HK-2 (cell line): ENCODE measurements around the gene CFAP46.

Source experiments
- DNase-seq: peaks from one replicate; pipeline ENCODE4 v3.0.0-alpha.2; 2018; ENCODE audit not compliant: unreplicated experiment

Gene CFAP46

DNA sequence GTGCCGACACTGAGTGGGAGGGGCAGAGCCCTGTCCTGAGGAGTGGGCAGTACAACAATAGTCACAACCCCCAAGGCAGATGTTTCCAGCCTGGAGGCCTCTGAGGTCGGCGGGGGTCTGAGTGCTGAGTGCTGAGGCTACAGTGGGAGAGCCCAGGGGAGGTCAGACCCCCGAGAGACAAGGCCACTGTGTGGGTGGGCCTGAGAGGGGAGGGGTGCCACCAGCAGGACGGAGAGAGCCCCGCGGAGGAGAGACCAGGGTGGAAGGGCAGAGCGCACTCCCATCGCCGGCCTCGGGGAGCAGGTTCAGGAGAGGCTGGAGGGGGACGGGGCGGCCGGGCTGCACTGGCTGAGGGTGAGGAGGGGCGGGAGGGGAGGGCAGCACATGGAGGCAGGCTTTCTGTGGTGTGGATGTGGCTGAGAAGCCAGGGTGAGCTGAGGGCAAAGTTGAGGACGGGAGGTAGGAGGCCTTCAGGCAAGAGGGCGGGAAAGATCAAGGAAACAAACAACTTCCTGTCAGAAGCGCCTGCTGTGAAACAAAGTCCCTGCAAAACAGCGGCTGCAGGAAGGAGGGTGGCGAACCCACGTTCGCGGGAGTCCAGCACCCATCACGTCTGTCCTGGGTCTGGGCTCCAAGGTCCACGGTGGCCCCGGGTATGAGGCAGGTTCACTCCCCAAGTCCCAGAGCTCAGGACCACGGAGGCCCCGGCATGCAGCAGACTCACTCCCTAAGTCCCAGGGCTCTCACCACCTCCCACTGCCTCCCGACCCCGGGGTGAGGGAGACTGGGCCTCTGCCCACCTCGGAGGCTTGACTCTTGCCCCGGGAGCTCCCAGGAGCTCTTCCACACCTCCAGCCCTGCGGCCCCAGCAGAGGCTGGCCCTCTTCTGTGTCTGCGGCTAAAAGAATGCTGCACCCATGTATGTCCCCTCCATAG, 79.6 kb downstream of the CFAP46 start:
- no peak for DNase-seq

DNA sequence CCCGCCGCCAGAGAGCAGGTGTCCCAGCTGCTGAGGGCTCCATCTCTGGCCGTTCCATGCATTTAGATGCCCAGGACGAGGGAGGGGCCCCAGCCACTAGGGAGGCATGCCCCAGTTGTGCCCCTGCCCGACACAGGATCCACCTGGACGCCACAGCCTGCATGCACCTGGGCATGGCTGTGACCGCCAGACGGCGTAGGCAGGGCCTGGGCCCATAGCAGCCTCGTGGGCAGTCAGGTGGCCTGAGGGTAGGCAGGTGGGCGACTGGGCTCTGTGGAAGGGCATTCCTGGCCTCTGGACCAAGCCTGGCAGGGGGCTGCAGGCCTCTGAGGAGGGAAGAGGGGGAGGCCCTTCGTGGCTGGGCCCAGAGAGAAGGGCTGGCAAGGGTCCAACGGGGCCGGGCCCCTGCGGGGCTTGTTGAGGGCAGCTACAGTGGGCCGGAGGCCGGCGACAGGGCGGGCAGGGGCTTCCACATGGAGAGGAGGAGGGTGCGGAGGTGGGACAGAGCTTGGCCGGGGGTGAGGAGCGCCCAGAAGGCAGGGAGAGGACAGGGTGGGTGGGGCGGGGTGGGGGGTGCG, 80.4 kb downstream of the CFAP46 start:
- no peak for DNase-seq

DNA sequence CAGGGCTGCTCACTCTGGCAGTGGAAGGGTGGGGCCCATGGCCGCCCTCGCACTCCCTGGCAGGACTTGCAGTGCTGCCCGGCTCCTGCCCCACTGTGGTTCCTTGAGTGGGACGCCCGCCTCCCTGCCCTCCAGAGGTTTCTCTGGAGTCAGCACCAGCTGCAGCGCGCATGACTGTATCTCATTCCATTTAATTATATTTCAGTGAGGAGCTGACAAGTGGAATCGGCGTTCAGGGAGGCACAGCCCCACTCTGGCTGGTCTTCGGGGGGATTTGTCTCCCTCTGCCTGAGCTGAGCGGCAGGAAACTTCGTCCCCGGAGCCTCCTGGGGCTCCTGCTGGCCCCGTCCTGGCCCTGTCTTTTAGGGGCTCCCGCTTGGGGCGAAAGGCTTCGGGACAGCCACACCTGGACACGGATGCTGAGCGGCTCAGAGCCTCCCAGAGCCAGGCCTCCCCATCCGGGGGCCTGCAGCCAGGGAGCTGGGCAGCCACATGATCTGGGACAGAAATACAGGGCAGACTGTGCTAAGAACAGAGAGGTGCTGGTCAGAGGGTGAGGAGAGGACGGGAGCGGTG, 81.2 kb downstream of the CFAP46 start:
- no peak for DNase-seq

DNA sequence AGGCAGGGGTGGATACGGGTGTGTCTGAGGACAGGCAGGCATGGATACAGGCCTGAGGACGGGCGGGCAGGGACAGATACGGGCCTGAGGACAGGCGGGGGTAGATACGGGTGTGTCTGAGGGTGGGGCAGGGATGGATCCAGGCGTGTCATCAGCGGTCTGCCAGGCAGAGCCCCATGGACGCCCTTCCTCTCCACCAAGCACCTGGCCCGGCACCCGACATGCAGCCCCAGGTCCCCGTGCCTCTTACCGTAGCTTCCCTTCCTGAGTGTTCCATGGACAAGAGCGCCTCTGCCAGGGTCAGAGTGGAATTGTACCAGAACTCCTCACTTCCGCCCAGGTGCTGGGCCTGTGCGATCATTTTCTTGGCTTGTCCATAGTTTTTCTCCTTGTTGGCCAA, 81.8 kb downstream of the CFAP46 start:
- DNase-seq = no peak

DNA sequence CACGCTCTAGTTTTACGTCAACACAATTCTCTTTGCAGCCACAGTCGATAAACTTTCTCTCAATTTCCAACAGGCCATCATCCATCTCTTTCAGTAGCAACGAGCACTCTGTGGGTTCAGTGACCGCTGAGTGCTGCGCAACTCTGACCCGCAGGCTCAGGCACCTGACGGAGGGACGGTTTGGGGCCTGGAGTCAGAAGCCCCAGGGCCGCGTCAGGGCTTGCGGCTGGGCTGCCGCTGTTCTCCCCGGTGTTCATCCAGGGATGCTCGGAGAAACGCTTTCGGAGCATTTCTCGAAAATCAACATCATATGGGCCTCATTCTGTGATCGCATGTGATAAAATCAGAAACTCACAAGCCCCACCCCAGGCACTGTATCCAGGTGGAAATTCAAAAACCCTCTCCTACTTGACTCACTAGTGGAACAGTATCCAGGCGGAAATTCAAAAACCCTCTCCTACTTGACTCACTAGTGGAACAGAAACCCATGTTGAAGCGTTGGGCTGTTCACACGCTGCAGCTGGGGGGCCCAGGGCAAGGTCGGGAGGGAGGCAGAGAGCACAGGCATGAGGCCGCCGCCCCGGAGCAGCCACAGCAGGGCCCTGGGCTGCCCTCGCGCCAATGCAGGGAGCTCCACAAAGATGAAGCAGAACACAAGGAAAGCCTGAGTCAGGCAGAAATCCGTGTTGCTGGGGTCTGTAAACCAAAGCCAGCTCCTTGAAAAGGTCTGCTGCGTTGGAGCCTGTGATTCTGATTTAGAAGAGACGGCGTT, 83.1 kb downstream of the CFAP46 start:
- no peak for DNase-seq

DNA sequence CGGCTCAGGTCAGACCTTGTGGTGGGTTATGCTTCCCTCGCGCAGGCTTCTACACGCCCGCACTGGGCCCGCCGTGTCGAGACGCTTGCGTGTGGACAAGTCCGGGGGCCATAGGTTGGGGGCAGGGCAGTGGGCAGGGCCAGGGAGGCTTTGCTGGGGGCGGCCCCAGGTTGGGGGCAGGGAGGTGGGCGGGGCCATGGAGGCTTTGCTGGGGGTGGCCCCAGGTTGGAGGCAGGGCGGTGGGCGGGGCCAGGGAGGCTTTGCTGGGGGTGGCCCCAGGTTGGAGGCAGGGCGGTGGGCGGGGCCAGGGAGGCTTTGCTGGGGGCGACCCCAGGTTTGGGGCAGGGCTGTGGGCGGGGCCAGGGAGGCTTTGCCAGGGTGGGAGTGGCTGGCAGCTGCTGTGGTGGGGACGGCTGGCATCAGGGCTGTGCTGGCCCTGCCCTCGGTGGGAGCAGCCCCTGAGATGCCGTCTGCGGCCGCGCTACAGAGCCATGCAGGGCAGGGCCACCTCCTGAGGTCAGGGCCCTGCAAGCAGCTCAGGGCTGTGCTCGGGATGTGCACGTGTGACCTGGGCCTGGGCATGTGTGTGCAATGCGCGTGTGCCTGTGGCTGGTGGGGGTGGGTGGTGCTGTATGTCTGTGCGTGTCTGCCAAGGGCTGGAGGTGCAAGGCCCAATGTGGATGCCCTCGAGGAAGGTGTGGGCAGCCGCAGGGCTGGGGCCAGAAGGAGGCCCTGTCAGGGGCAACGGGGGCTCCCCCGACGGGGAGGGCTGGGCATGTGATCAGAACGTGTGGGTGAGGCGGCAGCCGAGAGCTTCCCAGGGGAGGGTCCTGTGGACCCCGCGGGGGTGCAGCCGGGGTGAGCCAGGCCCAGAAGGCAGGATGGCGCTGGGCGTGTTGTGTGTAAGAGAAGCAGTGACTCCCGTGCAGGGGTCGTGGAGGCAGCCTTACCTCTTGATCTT, 84.0 kb downstream of the CFAP46 start:
- DNase-seq = no peak

DNA sequence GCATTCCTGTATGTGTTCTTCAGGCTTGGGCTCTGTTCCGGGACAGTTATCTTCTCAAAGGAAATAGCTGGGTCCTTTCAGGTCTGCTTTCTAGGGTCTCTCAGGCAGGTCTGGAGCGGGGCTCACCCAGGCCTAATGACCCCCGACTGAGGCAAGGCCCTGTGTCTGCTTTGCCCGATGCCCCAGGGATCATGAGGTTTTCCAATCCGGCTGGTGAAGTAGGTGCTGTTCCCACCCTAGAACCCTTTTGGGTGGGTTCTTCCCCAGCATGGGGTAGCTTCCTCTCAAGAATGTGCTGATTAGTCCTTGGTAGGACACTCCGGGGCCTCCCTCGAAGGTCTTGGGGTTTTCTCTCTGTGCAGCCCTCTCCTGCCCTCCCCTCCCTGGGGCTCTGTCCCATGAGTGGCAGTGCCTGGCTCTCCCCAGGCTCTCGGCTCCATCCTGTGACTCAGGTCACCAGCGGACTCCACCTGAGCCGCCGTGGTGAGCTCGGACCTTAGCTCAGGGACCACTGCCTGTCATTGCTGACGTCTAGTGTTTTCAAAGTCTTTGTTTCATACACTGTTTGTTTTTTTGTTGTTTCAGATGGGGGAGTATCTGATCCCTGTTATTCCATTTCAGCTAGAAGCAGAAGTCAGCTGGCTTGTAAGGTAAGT, 85.4 kb downstream of the CFAP46 start:
- DNase-seq = no peak

DNA sequence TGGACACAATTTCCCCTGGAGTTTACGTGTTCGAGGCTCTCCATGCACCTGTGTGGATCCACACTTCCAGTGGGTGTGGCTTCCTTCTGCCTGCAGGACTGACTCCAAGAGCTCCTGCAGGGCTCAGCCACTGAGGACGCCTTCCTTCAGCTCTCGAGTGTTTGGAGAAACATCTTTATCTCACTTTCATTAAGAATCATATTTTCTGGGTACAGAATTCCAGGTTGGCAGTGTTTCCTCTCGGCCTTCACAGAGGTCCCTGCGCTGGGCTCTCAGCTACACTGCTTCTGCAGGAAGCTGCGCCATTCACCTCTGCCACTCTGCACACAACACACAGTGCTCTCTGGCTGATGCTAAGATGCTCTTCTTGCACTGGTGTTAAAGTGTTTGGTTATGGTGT, 86.5 kb downstream of the CFAP46 start:
- DNase-seq = no peak

DNA sequence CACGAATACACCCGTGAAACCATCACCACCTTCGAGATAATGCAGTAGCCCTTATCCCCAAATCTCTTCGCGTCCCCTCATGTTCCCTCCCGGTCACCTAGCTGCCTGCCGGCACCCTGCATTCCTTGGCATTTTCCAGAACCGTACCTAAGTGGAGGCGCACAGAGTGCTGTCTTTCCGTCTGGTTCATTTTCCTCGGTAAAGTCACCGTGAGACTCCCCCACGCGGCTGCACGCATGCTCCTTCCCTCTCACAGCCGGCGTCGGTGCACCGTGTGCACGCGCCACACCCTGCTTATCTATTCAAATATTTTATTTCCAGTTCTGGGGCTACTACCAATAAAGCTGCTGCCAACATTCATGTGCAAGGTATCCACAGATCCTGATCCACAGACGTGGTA, 90.9 kb downstream of the CFAP46 start:
- DNase-seq = no peak

DNA sequence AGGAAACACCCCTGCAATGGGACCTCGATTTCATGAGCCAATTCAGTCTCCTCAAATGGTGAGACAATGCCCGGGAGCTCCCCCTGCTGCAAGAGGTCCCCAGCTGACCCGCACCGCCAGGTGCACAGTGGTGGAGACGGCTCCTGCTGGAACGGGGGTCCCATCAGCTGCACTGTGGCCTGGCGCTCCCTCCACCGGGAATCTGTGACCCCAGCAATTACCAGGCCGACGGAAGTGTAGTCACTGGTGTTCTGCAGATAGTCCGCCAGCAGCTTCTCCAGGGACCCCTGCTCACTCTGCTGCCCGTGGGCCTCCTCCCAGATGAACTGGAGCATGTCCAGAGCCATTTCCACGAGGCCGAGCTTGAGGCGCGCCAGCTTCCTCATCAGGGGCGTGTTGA, 91.5 kb downstream of the CFAP46 start:
- DNase-seq = no peak

DNA sequence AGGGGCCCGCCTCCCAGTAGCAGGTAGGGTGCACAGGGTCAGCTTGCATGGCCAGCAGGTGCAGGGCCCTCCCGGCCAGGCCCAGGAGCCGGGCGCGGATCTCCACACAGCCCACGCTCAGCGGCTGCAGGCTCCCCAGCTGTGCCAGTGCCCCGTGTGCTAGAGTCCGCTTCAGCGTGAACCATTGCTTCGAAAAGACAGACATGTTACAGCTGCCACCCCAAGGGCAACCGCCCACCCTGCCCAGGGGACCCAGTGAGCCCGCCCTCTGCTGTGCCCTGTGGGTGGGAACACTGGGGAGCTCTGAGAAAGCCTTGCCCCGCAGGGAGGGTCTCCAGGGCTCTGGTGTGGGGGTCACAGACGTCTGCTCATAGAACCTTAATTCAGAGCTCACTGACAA, 92.1 kb downstream of the CFAP46 start:
- no peak for DNase-seq

DNA sequence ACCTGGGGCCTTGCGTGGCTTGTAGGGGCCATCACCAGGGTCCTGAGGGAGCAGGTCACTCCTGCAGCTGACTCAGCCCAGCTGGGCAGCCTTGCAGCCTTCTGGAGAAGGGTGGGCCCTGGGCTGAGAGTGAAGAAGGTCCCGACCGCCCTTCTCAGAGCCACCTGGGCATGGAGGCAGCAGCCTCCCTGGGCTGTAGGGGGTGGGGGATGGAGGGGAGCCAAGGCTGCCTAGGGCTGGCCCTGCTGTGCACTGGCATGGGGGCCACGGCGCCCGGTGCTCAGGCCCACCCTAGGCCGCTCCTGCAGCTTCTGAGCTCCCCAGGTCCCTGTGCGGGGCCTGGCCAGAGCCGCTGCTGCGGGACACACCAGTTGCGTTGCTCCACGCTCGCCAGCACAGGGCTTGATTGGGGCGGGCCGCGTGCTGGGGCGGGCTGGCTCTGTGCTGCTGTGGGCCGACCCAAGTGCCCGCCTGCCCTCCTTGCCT, 92.8 kb downstream of the CFAP46 start:
- DNase-seq = no peak

DNA sequence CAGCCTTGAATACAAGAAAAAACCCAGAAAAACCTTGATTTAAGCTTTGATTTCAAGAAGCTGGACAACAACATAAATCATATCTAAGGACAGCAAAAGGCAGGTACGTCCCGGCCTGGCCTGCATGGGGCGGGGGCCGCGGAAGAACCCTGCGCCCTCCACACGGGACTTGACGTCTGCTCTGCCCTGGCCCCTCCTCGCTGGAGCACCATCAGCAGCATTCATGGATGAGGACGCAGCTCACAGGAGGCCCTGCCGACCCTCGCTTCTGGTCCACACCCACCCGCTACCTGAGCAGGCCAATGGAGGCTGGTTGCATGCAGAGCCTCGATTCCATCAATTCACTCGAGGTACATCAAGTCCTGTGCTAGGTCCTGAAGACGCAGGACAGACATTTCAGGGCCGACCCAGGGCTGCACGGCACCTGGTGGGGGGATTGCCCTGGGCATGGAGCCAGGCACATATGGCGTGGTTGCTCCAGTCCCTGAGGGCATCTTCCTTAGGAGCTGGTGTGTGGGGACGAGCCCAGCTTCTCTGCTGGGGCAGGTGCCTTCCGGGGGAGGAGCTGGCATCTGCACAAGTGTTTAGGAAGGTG, 93.3 kb downstream of the CFAP46 start:
- no peak for DNase-seq

DNA sequence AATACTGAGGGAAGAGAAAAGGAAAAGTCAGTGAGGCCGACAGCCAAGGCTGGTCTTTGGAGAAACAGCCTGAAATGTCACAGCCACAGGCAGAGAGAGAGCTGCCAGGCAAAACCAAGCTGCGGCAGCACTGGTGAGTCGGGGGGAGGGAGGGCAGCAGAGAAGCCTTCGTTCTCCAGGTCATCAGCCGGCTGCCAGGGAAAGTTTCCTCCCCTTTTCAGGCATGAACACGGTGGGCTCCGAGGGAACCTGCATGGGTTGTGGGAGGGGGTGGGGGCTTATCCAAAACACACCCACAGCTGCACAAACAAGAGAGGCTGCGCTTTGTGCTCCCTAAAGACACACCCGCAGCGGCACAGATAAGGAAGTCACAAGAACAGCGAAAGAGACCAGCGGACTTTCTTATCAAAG, 94.1 kb downstream of the CFAP46 start:
- no peak for DNase-seq

DNA sequence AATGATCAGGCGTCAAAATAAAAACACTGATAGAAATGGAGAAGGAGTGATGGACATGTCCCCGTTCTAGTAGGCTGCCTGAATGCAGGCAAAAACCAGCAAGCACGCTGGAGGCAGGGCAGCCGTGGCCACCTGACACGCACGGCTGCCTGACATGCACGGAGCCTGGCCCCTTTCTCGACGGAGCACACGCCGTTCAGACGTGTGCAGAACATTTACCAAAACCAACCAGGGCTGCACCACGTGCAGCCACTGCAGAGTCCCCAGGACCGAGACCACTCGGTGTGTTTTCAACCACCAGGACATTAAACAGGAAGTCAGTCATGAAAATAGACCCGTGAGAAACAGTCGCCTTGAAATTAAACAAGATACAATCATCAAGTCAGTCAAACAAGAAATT, 94.5 kb downstream of the CFAP46 start:
- no peak for DNase-seq

DNA sequence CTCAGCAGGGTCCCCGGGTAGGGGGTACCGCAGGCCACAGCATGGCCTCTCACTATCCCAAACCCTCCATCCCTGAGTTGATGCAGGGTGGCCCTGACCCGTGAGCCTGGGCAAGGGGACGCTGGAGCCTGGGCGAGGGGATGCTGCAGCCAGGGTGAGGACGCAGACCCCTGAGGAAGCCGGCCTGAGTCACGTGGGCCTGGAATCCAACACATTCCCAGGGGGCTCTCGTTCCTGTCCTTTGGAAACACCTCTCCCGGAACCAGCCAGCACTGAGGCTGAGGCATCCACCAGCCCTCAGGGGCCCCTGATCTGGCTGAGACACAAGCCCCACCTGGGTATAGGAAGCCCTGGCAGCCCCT, 95.0 kb downstream of the CFAP46 start:
- no peak for DNase-seq

DNA sequence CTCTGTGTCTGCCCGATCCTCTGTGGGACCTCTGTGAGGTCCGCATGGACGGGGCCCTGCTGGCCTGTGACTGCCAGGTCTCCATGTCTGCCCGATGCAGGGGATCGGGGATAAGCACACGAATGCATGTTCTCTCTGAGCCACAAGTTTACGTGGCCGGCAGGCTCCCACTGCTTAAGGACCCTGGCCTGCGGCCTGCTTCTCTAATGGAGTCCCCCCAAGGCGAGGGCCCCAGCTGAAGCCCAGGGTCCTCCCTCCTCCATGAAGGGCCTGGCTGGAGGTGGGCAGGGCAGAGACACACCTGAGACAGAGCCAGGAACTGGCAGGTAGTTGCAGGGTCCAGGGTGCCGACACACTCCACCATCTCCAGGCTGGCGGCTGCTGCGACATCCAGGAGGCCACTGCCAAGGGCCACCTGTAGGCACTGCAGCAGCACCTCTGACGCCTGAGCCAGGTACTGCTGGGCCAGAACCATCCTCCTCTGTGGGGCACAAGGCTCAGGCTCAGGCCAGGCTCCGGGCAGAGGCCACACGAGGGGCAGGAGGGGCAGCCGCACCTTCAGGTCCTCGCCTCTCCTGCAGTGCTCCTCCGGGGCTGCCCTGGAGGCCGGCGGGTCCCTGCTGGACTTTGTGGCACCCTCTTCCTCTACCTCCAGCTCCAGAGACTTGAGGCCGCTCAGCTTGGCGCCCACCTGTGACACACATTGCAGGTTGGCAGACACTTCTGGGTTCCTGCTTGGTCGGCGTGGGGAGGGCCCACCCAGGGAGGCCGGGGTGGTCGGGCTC, 95.5 kb downstream of the CFAP46 start:
- no peak for DNase-seq

DNA sequence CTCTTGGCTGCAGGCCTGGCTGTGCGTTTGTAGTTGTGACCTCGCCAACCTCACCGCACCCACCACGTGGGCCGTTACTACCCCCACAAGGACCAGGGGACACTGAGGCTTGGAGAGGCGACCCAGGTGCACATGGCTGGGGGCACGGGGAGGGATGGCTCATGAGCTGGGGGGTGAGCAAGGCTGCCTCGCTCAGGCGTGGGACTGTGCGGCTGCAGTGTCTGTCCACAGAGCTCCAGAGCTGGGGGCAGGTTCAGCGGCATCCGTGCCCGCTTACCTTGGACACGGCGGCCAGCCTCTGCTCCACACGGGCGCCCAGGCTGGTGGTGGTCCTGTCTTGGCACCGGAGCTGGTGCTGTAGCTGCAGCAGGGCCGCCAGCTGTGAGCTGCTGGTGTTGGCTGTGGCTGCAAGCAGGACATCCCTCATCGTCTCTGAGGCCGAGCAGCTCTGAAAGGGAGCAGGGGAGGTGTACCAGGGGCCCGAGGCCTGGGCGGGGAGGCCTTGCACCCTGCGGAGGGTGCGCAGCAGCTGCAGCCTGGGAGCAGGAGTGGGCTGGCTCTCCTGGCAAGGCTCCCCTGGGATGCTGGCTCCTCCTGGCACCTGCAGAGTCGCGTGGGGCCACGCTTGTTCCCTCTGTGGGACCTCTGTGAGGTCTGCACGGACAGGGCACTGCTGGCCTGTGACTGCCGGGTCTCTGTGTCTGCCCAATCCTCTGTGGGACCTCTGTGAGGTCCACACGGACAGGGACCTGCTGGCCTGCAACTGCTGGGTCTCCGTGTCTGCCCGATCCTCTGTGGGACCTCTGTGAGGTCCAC, 96.4 kb downstream of the CFAP46 start:
- no peak for DNase-seq
